Measurements from ENCODE around the gene ZNF827.

DNA sequence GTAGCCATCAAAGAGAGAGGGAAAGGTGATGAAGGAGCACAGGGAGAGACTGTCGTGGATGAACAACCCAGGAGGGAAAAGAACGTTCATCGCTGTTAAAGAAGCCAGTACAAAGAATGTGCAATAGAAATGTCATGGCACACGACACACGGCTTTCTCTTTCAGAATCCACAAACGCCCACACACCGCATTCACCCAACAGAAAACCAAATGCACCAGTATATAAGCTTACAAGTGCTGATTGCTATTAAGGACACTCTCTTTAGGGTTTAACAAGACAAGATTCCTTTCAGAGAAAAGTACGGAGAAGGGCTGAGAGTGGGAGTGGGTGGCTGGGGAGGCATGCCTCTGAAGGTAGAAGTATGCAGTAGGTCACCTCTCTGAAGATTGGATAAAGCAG lies 178.4 kb downstream of the ZNF827 start:
- TF ChIP-seq, protein P1, sequence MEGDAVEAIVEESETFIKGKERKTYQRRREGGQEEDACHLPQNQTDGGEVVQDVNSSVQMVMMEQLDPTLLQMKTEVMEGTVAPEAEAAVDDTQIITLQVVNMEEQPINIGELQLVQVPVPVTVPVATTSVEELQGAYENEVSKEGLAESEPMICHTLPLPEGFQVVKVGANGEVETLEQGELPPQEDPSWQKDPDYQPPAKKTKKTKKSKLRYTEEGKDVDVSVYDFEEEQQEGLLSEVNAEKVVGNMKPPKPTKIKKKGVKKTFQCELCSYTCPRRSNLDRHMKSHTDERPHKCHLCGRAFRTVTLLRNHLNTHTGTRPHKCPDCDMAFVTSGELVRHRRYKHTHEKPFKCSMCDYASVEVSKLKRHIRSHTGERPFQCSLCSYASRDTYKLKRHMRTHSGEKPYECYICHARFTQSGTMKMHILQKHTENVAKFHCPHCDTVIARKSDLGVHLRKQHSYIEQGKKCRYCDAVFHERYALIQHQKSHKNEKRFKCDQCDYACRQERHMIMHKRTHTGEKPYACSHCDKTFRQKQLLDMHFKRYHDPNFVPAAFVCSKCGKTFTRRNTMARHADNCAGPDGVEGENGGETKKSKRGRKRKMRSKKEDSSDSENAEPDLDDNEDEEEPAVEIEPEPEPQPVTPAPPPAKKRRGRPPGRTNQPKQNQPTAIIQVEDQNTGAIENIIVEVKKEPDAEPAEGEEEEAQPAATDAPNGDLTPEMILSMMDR (conservative IDR thresholded peaks at IDR 0.05; ENCODE audit: low read depth, low read length): no peak
- TF ChIP-seq EZH2phosphoT487 (IDR thresholded peaks at IDR 0.05; ENCODE audit: borderline replicate concordance, low read length): no peak
- TF ChIP-seq EZH2 (IDR thresholded peaks at IDR 0.05; ENCODE audit: low read length, unreplicated experiment): no peak

Measured in PC-3 (cell line).